DND-41 (cell line): ENCODE results near the gene UEVLD.

Source experiments
- ATAC-seq: fragments of 200-7000 bp; cut with Tn5 transposase; 3 replicates; pipeline ENCODE4 v1.9.1; 2021; ENCODE audit warnings: low read depth; ENCODE audit not compliant: insufficient read depth
- DNase-seq: peaks from one replicate; pipeline ENCODE4 v3.0.0-alpha.2; 2020
- H2AFZ ChIP-seq: 2 replicates; pipeline ENCODE4 v1.6.0; 2012; ENCODE audit warnings: low read depth, low read length
- H3K27ac ChIP-seq: 2 replicates; pipeline ENCODE4 v1.5.1; 2012; ENCODE audit warnings: low read length, inconsistent platforms
- H3K27me3 ChIP-seq: fragments of 200-600 bp; sonication (generic); 2 replicates; pipeline ENCODE4 v1.6.0; 2012; ENCODE audit warnings: low read length, mild to moderate bottlenecking, inconsistent platforms; ENCODE audit not compliant: insufficient read depth, poor library complexity
- H3K36me3 ChIP-seq: 2 replicates; pipeline ENCODE4 v1.5.1; 2012; ENCODE audit warnings: low read length, inconsistent platforms; ENCODE audit not compliant: insufficient read depth
- H3K4me1 ChIP-seq: 2 replicates; pipeline ENCODE4 v1.5.1; 2012; ENCODE audit warnings: mild to moderate bottlenecking, low read length; ENCODE audit not compliant: insufficient read depth
- H3K4me2 ChIP-seq: 2 replicates; pipeline ENCODE4 v1.6.0; 2012; ENCODE audit warnings: mild to moderate bottlenecking, moderate library complexity, low read length, inconsistent platforms; ENCODE audit not compliant: insufficient read depth
- H3K4me3 ChIP-seq, 2 experiments: fragments of 200-600 bp in 1 of 2; shearing (Covaris generic) in 1 of 2; 2 replicates each; pipeline ENCODE4 v1.5.1; 2012 to 2016; ENCODE audit warnings: inconsistent platforms in 2 of 2, low read length in 2 of 2, mild to moderate bottlenecking in 2 of 2, low read depth in 1 of 2, moderate library complexity in 1 of 2
- H3K79me2 ChIP-seq: 2 replicates; pipeline ENCODE4 v1.6.0; 2012; ENCODE audit warnings: low read length, inconsistent platforms; ENCODE audit not compliant: insufficient read depth
- H3K9ac ChIP-seq: 2 replicates; pipeline ENCODE4 v1.6.0; 2012; ENCODE audit warnings: low read depth, mild to moderate bottlenecking, inconsistent platforms, low read length, moderate library complexity
- H3K9me3 ChIP-seq: 2 replicates; pipeline ENCODE4 v1.5.1; 2012; ENCODE audit warnings: low read length, moderate library complexity, mild to moderate bottlenecking, inconsistent platforms; ENCODE audit not compliant: insufficient read depth, severe bottlenecking
- H4K20me1 ChIP-seq: 2 replicates; pipeline ENCODE4 v1.6.0; 2012; ENCODE audit warnings: low read length; ENCODE audit not compliant: insufficient read depth
- EZH2 ChIP-seq: IDR thresholded peaks from 3 replicates; pipeline ENCODE4 v1.6.1; 2012; ENCODE audit warnings: borderline replicate concordance, low read depth, mild to moderate bottlenecking, moderate library complexity, low read length, inconsistent platforms; ENCODE audit not compliant: severe bottlenecking
- TF ChIP-seq, protein P1 (sequence below): IDR thresholded peaks from 2 replicates; pipeline ENCODE4 v1.5.1; 2012; ENCODE audit warnings: borderline replicate concordance, low read length, moderate library complexity, mild to moderate bottlenecking; ENCODE audit not compliant: poor library complexity, severe bottlenecking; ENCODE audit errors: extremely low read depth

The UEVLD gene

GRCh38 chr11:18502352-18502751, 86.2 kb downstream of the UEVLD start:
- H3K9ac ChIP-seq, result no peak overlapping the region
- no peaks in the 10 kb centered on the region for H3K4me1 ChIP-seq
- H4K20me1 ChIP-seq, result no peaks in the 10 kb centered on the region
- H3K36me3 ChIP-seq, result peaks cover 71% of the 10 kb centered on the region
- H3K79me2 ChIP-seq, result no peaks in the 10 kb centered on the region
- no peak overlapping the region for H3K4me2 ChIP-seq
- DNase-seq (no peak), ATAC-seq (no peak)
- no peaks in the 10 kb centered on the region for H3K9me3 ChIP-seq
- H2AFZ ChIP-seq, result no peak overlapping the region
- H3K4me3 ChIP-seq, result no peak overlapping the region
- no peaks in the 10 kb centered on the region for H3K27me3 ChIP-seq
- no peak for TF ChIP-seq EZH2
- TF ChIP-seq, protein P1, sequence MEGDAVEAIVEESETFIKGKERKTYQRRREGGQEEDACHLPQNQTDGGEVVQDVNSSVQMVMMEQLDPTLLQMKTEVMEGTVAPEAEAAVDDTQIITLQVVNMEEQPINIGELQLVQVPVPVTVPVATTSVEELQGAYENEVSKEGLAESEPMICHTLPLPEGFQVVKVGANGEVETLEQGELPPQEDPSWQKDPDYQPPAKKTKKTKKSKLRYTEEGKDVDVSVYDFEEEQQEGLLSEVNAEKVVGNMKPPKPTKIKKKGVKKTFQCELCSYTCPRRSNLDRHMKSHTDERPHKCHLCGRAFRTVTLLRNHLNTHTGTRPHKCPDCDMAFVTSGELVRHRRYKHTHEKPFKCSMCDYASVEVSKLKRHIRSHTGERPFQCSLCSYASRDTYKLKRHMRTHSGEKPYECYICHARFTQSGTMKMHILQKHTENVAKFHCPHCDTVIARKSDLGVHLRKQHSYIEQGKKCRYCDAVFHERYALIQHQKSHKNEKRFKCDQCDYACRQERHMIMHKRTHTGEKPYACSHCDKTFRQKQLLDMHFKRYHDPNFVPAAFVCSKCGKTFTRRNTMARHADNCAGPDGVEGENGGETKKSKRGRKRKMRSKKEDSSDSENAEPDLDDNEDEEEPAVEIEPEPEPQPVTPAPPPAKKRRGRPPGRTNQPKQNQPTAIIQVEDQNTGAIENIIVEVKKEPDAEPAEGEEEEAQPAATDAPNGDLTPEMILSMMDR, result no peak
- no peak overlapping the region for H3K27ac ChIP-seq

DNA sequence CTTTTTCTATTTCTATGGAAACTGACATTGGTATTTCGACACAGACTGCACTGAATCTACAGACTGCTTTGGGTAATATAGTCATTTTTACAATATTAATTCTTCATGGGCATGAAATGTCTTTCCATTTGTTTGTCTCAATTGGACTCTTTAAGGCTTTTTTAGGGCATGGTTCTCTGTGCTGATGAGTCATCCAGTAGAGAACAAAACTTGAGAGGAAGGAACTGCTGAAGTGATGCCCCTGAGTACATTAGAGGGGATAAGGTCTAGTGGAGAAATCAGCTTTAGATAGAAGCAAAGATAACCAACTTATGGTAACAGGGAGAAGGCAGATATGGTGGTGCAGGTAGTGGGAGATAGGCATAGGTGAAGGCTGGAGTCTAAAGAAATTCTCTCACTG, 86.9 kb downstream of the UEVLD start:
- no peak overlapping the region for H2AFZ ChIP-seq
- H3K36me3 ChIP-seq, result peaks cover 71% of the 10 kb centered on the region
- TF ChIP-seq, protein P1, result no peak
- TF ChIP-seq EZH2, result no peak

DNA sequence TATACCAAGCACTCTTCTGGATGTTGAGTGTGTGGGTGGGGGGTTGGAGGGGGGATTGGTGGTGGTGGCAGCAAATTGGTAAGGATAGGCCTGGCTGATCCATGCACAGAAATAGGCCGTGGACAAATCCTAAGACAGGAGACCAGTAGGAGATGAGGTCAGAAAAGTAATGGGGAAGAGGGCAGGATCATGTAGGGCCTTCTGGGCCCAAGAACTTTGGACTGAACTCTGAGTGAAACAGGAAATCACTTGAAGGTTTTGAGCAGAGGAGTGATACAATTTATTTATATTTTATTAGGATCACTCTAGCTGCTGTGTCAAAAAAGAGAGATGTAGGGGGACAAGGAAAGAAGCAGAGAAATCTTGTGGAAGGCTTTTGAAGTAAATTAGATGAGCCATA, 90.5 kb downstream of the UEVLD start:
- no peak overlapping the region for H3K27ac ChIP-seq
- no peak overlapping the region for H3K4me3 ChIP-seq
- H3K9me3 ChIP-seq, result no peaks in the 10 kb centered on the region
- no peak overlapping the region for H3K4me2 ChIP-seq
- H4K20me1 ChIP-seq, result no peaks in the 10 kb centered on the region
- no peak for DNase-seq
- no peak overlapping the region for H2AFZ ChIP-seq
- H3K79me2 ChIP-seq, result no peaks in the 10 kb centered on the region
- peaks cover 78% of the 10 kb centered on the region for H3K36me3 ChIP-seq
- no peaks in the 10 kb centered on the region for H3K4me1 ChIP-seq
- no peaks in the 10 kb centered on the region for H3K27me3 ChIP-seq
- no peak for ATAC-seq
- H3K9ac ChIP-seq, result no peak overlapping the region
- no peak for TF ChIP-seq EZH2
- TF ChIP-seq, protein P1, result no peak

More for the DNA sequence above, 86.9 kb downstream of the UEVLD start:
- H3K79me2 ChIP-seq, result no peaks in the 10 kb centered on the region
- H3K4me2 ChIP-seq, result no peak overlapping the region
- ATAC-seq (no peak), DNase-seq (no peak)
- H3K4me1 ChIP-seq, result no peaks in the 10 kb centered on the region
- H3K4me3 ChIP-seq, result no peak overlapping the region
- H4K20me1 ChIP-seq, result no peaks in the 10 kb centered on the region
- H3K27me3 ChIP-seq, result no peaks in the 10 kb centered on the region
- H3K9ac ChIP-seq, result no peak overlapping the region
- H3K9me3 ChIP-seq, result no peaks in the 10 kb centered on the region
- H3K27ac ChIP-seq, result no peak overlapping the region

GRCh38 chr11:18495703-18496102, 92.8 kb downstream of the UEVLD start:
- TF ChIP-seq, protein P1, result no peak
- TF ChIP-seq EZH2, result no peak
- Histone ChIP-seq H3K9ac (no peak overlapping the region), H2AFZ (no peak overlapping the region), H3K27ac (no peak overlapping the region), H4K20me1 (no peaks in the 10 kb centered on the region), H3K4me1 (no peaks in the 10 kb centered on the region), H3K4me3 (no peak overlapping the region), H3K4me2 (no peak overlapping the region), H3K27me3 (no peaks in the 10 kb centered on the region), H3K9me3 (no peaks in the 10 kb centered on the region), H3K36me3 (peaks cover 73% of the 10 kb centered on the region), H3K79me2 (no peaks in the 10 kb centered on the region)
- DNase-seq, result no peak
- ATAC-seq, result no peak; the same call in 2 of the 3 replicates
